ENCODE data around the gene FYN. TPM values are rescaled to one million over a fixed set of nuclear protein-coding genes. Genes with fewer than 3 reads are reported as not detected.

The FYN gene
- total and polyA plus RNA-seq, 4 experiments from 2014 or later = 338 to 713 (median 564) TPM

GRCh38 chr6:111794727-111795452 is 78.4 kb downstream of the FYN start:
- intact Hi-C loops (cut with micrococcal nuclease) = loop anchor here (2.0 to 5.0 kb wide), 2 partner anchors 16 to 38 kb away; no protein-coding TSS in a partner anchor
- CTCF ChIA-PET (ENCODE audit: partially characterized antibody) = interaction anchor here (1.0 to 2.5 kb wide), 10 partner anchors 9 to 51 kb away, joined by 3 to 11 read pairs (median 4); no protein-coding TSS in a partner anchor
- Mint-ChIP-seq H3K4me1 (peaks cover 17 to 71% (median 42%) of the 10 kb centered on the region in 4 donors), H3K36me3 (peaks cover under 1 to 29% of the 10 kb centered on the region in 2 donors), H3K9me3 (no peaks in the 10 kb centered on the region), H3K4me3 (peak overlapping the region; percentile 63 to 84 (median 81)), H3K27ac (peak overlapping the region in 6 of 7 donors; percentile 88 to 95 (median 92)), H3K27me3 (no peaks in the 10 kb centered on the region)
- DNase-seq = peak in 3 of 5 donors; percentile 39 to 52 (median 41)
- Histone ChIP-seq H3K4me3 (ENCODE audit: low read length in 2 of 2) (peak overlapping the region in 1 of 2 donors; percentile 2), H3K27me3 (ENCODE audit: insufficient read depth, low read length) (no peaks in the 10 kb centered on the region), H3K4me1 (ENCODE audit: insufficient read depth, low read length) (peaks cover 94% of the 10 kb centered on the region), H3K27ac (ENCODE audit: low read depth, low read length) (peak overlapping the region; percentile 45), H3K9me3 (ENCODE audit: control insufficient read depth in 1 of 2, low read length in 2 of 2) (no peaks in the 10 kb centered on the region), H3K36me3 (ENCODE audit: insufficient read depth, low read length) (no peaks in the 10 kb centered on the region)
- POLR2A ChIA-PET (ENCODE audit: partially characterized antibody) = interaction anchor here (0.8 to 8.3 kb wide), 13 partner anchors 11 to 78 kb away, joined by 3 to 55 read pairs (median 4); partner anchors contain the start of gene FYN

- intact Hi-C loops (cut with micrococcal nuclease) = loop anchor here (2.0 to 5.0 kb wide), 2 partner anchors 17 to 37 kb away; no protein-coding TSS in a partner anchor
- peak overlapping the region; percentile 45 for H3K27ac ChIP-seq (ENCODE audit: low read depth, low read length)
- Mint-ChIP-seq H3K9me3 (no peaks in the 10 kb centered on the region), H3K27me3 (no peaks in the 10 kb centered on the region), H3K27ac (peak overlapping the region in 6 of 7 donors; percentile 88 to 95 (median 92)), H3K4me1 (peaks cover 11 to 67% (median 37%) of the 10 kb centered on the region in 4 donors), H3K4me3 (peak overlapping the region; percentile 63 to 84 (median 81)), H3K36me3 (peaks cover 0 to 23% of the 10 kb centered on the region in 2 donors)
- peak overlapping the region; percentile 42 to 52 for H3K4me3 ChIP-seq (ENCODE audit: low read length in 2 of 2)
- CTCF ChIA-PET (ENCODE audit: partially characterized antibody) = interaction anchor here (1.0 to 2.5 kb wide), 8 partner anchors 10 to 51 kb away, joined by 3 to 11 read pairs (median 4); no protein-coding TSS in a partner anchor
- POLR2A ChIA-PET (ENCODE audit: partially characterized antibody) = interaction anchor here (0.7 to 8.3 kb wide), 10 partner anchors 10 to 78 kb away, joined by 3 to 55 read pairs (median 6); no protein-coding TSS in a partner anchor
- no peaks in the 10 kb centered on the region for H3K36me3 ChIP-seq (ENCODE audit: insufficient read depth, low read length)
- no peaks in the 10 kb centered on the region for H3K9me3 ChIP-seq (ENCODE audit: control insufficient read depth in 1 of 2, low read length in 2 of 2)
- no peaks in the 10 kb centered on the region for H3K27me3 ChIP-seq (ENCODE audit: insufficient read depth, low read length)
- DNase-seq = no peak
- H3K4me1 ChIP-seq (ENCODE audit: insufficient read depth, low read length) = peaks cover 94% of the 10 kb centered on the region
Measured at GRCh38 chr6:111794300-111794699, 79.0 kb downstream of the FYN start.

- Histone ChIP-seq H3K4me3 (ENCODE audit: low read length in 2 of 2) (peak overlapping the region; percentile 42 to 52), H3K4me1 (ENCODE audit: insufficient read depth, low read length) (peaks cover 94% of the 10 kb centered on the region), H3K27ac (ENCODE audit: low read depth, low read length) (peak overlapping the region; percentile 45), H3K36me3 (ENCODE audit: insufficient read depth, low read length) (no peaks in the 10 kb centered on the region), H3K9me3 (ENCODE audit: control insufficient read depth in 1 of 2, low read length in 2 of 2) (no peaks in the 10 kb centered on the region), H3K27me3 (ENCODE audit: insufficient read depth, low read length) (no peaks in the 10 kb centered on the region)
- H3K27me3 Mint-ChIP-seq = no peaks in the 10 kb centered on the region
- peaks cover 6 to 63% (median 31%) of the 10 kb centered on the region in 4 donors for H3K4me1 Mint-ChIP-seq
- POLR2A ChIA-PET (ENCODE audit: partially characterized antibody) = interaction anchor here (0.7 to 8.3 kb wide), 14 partner anchors 9 to 78 kb away, joined by 3 to 55 read pairs (median 6); no protein-coding TSS in a partner anchor
- H3K4me3 Mint-ChIP-seq = peak overlapping the region; percentile 63 to 84 (median 81)
- intact Hi-C loops (cut with micrococcal nuclease) = loop anchor here (2.0 to 5.0 kb wide), 3 partner anchors 17 to 36 kb away; no protein-coding TSS in a partner anchor
- peak; percentile 45 to 70 (median 49) for DNase-seq
- CTCF ChIA-PET (ENCODE audit: partially characterized antibody) = interaction anchor here (0.8 to 2.5 kb wide), 11 partner anchors 10 to 80 kb away, joined by 3 to 11 read pairs (median 4); partner anchors contain the start of gene FYN
- H3K27ac Mint-ChIP-seq = peak overlapping the region in 6 of 7 donors; percentile 88 to 95 (median 92)
- H3K36me3 Mint-ChIP-seq = peaks cover 0 to 20% of the 10 kb centered on the region in 2 donors
- no peaks in the 10 kb centered on the region for H3K9me3 Mint-ChIP-seq
Measured at GRCh38 chr6:111793711-111794111, 79.5 kb downstream of the FYN start.

GRCh38 chr6:111792914-111793700 is 80.1 kb downstream of the FYN start:
- Mint-ChIP-seq H3K4me3 (peak overlapping the region; percentile 63 to 84 (median 81)), H3K4me1 (peaks cover 0 to 57% (median 26%) of the 10 kb centered on the region in 4 donors), H3K9me3 (no peaks in the 10 kb centered on the region), H3K27me3 (no peaks in the 10 kb centered on the region), H3K27ac (peak overlapping the region in 6 of 7 donors; percentile 88 to 95 (median 92)), H3K36me3 (peaks cover 0 to 20% of the 10 kb centered on the region in 2 donors)
- H3K36me3 ChIP-seq (ENCODE audit: insufficient read depth, low read length) = no peaks in the 10 kb centered on the region
- intact Hi-C loops (cut with micrococcal nuclease) = loop anchor here (2.0 to 5.0 kb wide), 2 partner anchors 16 to 36 kb away; no protein-coding TSS in a partner anchor
- ChIA-PET CTCF (ENCODE audit: partially characterized antibody) (interaction anchor here (0.8 to 2.5 kb wide), 9 partner anchors 9 to 80 kb away, joined by 3 to 11 read pairs (median 4); partner anchors contain the start of gene FYN), POLR2A (ENCODE audit: partially characterized antibody) (interaction anchor here (0.9 to 8.3 kb wide), 13 partner anchors 13 to 79 kb away, joined by 3 to 55 read pairs (median 6); no protein-coding TSS in a partner anchor)
- peaks cover 94% of the 10 kb centered on the region for H3K4me1 ChIP-seq (ENCODE audit: insufficient read depth, low read length)
- no peaks in the 10 kb centered on the region for H3K27me3 ChIP-seq (ENCODE audit: insufficient read depth, low read length)
- no peaks in the 10 kb centered on the region for H3K9me3 ChIP-seq (ENCODE audit: control insufficient read depth in 1 of 2, low read length in 2 of 2)
- H3K27ac ChIP-seq (ENCODE audit: low read depth, low read length) = peak overlapping the region; percentile 45
- peak overlapping the region; percentile 7 to 42 for H3K4me3 ChIP-seq (ENCODE audit: low read length in 2 of 2)
- DNase-seq = peak in 1 of 5 donors; percentile 58

GRCh38 chr6:111792241-111792640 is 81.0 kb downstream of the FYN start:
- ChIA-PET POLR2A (ENCODE audit: partially characterized antibody) (interaction anchor here (0.9 to 8.3 kb wide), 3 partner anchors 13 to 26 kb away, joined by 3 to 55 read pairs (median 3); no protein-coding TSS in a partner anchor), CTCF (ENCODE audit: partially characterized antibody) (interaction anchor here (1.3 to 1.4 kb wide), 2 partner anchors 9 to 39 kb away, joined by 3 to 4 read pairs; no protein-coding TSS in a partner anchor)
- Mint-ChIP-seq H3K4me3 (peak overlapping the region; percentile 36 to 84 (median 64)), H3K27ac (peak overlapping the region in 6 of 7 donors; percentile 51 to 93 (median 90)), H3K27me3 (no peaks in the 10 kb centered on the region), H3K4me1 (peaks cover 2 to 58% (median 27%) of the 10 kb centered on the region in 4 donors), H3K9me3 (no peaks in the 10 kb centered on the region), H3K36me3 (peaks cover 0 to 20% of the 10 kb centered on the region in 2 donors)
- Histone ChIP-seq H3K27ac (ENCODE audit: low read depth, low read length) (no peak overlapping the region), H3K27me3 (ENCODE audit: insufficient read depth, low read length) (no peaks in the 10 kb centered on the region), H3K9me3 (ENCODE audit: control insufficient read depth in 1 of 2, low read length in 2 of 2) (no peaks in the 10 kb centered on the region), H3K36me3 (ENCODE audit: insufficient read depth, low read length) (no peaks in the 10 kb centered on the region), H3K4me1 (ENCODE audit: insufficient read depth, low read length) (peaks cover 98% of the 10 kb centered on the region), H3K4me3 (ENCODE audit: low read length in 2 of 2) (peak overlapping the region in 1 of 2 donors; percentile 22)
- intact Hi-C loops (cut with micrococcal nuclease) = loop anchor here (2.0 to 5.0 kb wide), 2 partner anchors 15 to 35 kb away; no protein-coding TSS in a partner anchor
- no peak for DNase-seq

GRCh38 chr6:111791415-111791814 is 81.8 kb downstream of the FYN start:
- Mint-ChIP-seq H3K9me3 (no peaks in the 10 kb centered on the region), H3K27me3 (no peaks in the 10 kb centered on the region), H3K4me3 (peak overlapping the region in 7 of 8 donors; percentile 37 to 84 (median 38)), H3K27ac (peak overlapping the region in 6 of 7 donors; percentile 5 to 91 (median 85)), H3K36me3 (peaks cover 0 to 15% of the 10 kb centered on the region in 2 donors), H3K4me1 (peaks cover 6 to 54% (median 27%) of the 10 kb centered on the region in 4 donors)
- Histone ChIP-seq H3K4me3 (ENCODE audit: low read length in 2 of 2) (no peak overlapping the region), H3K27ac (ENCODE audit: low read depth, low read length) (no peak overlapping the region), H3K27me3 (ENCODE audit: insufficient read depth, low read length) (no peaks in the 10 kb centered on the region), H3K36me3 (ENCODE audit: insufficient read depth, low read length) (no peaks in the 10 kb centered on the region), H3K9me3 (ENCODE audit: control insufficient read depth in 1 of 2, low read length in 2 of 2) (no peaks in the 10 kb centered on the region), H3K4me1 (ENCODE audit: insufficient read depth, low read length) (peaks cover 89% of the 10 kb centered on the region)
- ChIA-PET POLR2A (ENCODE audit: partially characterized antibody) (interaction anchor here (0.9 to 8.3 kb wide), 3 partner anchors 12 to 39 kb away, joined by 3 to 55 read pairs (median 3); no protein-coding TSS in a partner anchor), CTCF (ENCODE audit: partially characterized antibody) (interaction anchor here (1.4 to 1.9 kb wide), 2 partner anchors 9 to 10 kb away, joined by 5 read pairs; no protein-coding TSS in a partner anchor)
- intact Hi-C loops (cut with micrococcal nuclease) = loop anchor here (5.0 kb wide), 1 partner anchor 34 kb away; no protein-coding TSS in a partner anchor
- DNase-seq = no peak
